Mucosa of descending colon (tissue), 3 donors: ENCODE data around the gene CLCF1. TPM values are rescaled to one million over a fixed set of nuclear protein-coding genes. Genes with fewer than 3 reads are reported as not detected.

Experiments
- ATAC-seq: fragments of 200-7000 bp; cut with Tn5 transposase; one replicate; pipeline ENCODE4 v1.9.1; 2020; ENCODE audit warnings: mild to moderate bottlenecking, moderate library complexity
- DNase-seq, 3 donors: peaks; one replicate each; pipeline ENCODE4 v3.0.0-alpha.2; 2020
- H3K36me3 ChIP-seq: fragments of 200-600 bp; one replicate; pipeline ENCODE4 v1.8.0; 2021; ENCODE audit warnings: low read depth, mild to moderate bottlenecking
- H3K4me1 ChIP-seq: fragments of 200-600 bp; one replicate; pipeline ENCODE4 v1.8.0; 2021; ENCODE audit warnings: low read depth, mild to moderate bottlenecking
- H3K4me3 ChIP-seq: fragments of 200-600 bp; one replicate; pipeline ENCODE4 v1.8.0; 2021; ENCODE audit warnings: mild to moderate bottlenecking
- H3K9me3 ChIP-seq: fragments of 200-600 bp; one replicate; pipeline ENCODE4 v1.8.0; 2021; ENCODE audit warnings: mild to moderate bottlenecking
- CTCF ChIP-seq: fragments of 200-600 bp; IDR thresholded peaks from one replicate; pipeline ENCODE4 v1.8.0; 2022; ENCODE audit warnings: antibody characterized with exemption, mild to moderate bottlenecking
- intact Hi-C, 2 donors: fragments of 100-400 bp; cut with DNase I in 1 of 2; cut with micrococcal nuclease in 1 of 2; formaldehyde crosslinking; loops; one replicate each; pipeline versions ENCODE4 v1.11.0 to v1.11.1; 2022; cut with DNase I, micrococcal nuclease
- total RNA-seq, 3 donors: library from RNA; stranded (reverse); fragmentation: NEBNext Ultra II Directional in 2 of 3; extraction: Animal tissue kit (Norgen Biotek cat#: 25700) in 2 of 3; gene quantifications; one replicate each; pipeline versions ENCODE4 v1.2.1 to v1.2.4, GENCODE V29; 2021 to 2023
- donor health status: DM: no; HTN: no; CAD: no; lungs with moderate emphysema.
- donor health status: DM: no; HTN: no; CAD: no.
- donor health status: DM: no; HTN: yes; CAD: no.

CLCF1 gene
- total RNA-seq, 3 donors from 2014 or later, result 2.2 to 3.0 (median 2.7) TPM

- Histone ChIP-seq H3K4me1 (peaks cover 7% of the 10 kb centered on the region), H3K4me3 (peak overlapping the region; percentile 74), H3K36me3 (no peaks in the 10 kb centered on the region), H3K9me3 (no peaks in the 10 kb centered on the region)
- peak in 2 of 3 donors; percentile 52 to 77 for DNase-seq
- TF ChIP-seq CTCF, result no peak
- peak; percentile 60 for ATAC-seq
- intact Hi-C loops, result loop anchor here in 1 of 2 donors (5.0 kb wide), 1 partner anchor 51 kb away; the partner anchor contains the start of gene GRK2
Measured at GRCh38 chr11:67317888-67318555, 55.4 kb downstream of the CLCF1 start.

- DNase-seq (peak; percentile 97 to 99 (median 98)), ATAC-seq (peak; percentile 88)
- peak overlapping the region; percentile 74 for H3K4me3 ChIP-seq
- H3K36me3 ChIP-seq, result no peaks in the 10 kb centered on the region
- intact Hi-C loops, result loop anchor here in 1 of 2 donors (5.0 kb wide), 1 partner anchor 50 kb away; the partner anchor contains the start of gene GRK2
- no peaks in the 10 kb centered on the region for H3K9me3 ChIP-seq
- peaks cover 11% of the 10 kb centered on the region for H3K4me1 ChIP-seq
- TF ChIP-seq CTCF, result peak; percentile 74
Measured at GRCh38 chr11:67317205-67317887, 56.1 kb downstream of the CLCF1 start.

- intact Hi-C loops, result loop anchor here in 1 of 2 donors (5.0 kb wide), 1 partner anchor 50 kb away; the partner anchor contains the start of gene GRK2
- ATAC-seq, result no peak
Measured at GRCh38 chr11:67316882-67317204, 56.6 kb downstream of the CLCF1 start.

GRCh38 chr11:67315325-67315909, 58.0 kb downstream of the CLCF1 start:
- no peaks in the 10 kb centered on the region for H3K36me3 ChIP-seq
- intact Hi-C loops, result loop anchor here in 1 of 2 donors (5.0 kb wide), 1 partner anchor 48 kb away; the partner anchor contains the start of gene GRK2
- ATAC-seq, result no peak
- no peak for TF ChIP-seq CTCF
- no peak overlapping the region for H3K4me3 ChIP-seq
- no peaks in the 10 kb centered on the region for H3K9me3 ChIP-seq
- H3K4me1 ChIP-seq, result peaks cover 11% of the 10 kb centered on the region
- no peak for DNase-seq

More at GRCh38 chr11:67316882-67317204, 56.6 kb downstream of the CLCF1 start:
- peaks cover 11% of the 10 kb centered on the region for H3K4me1 ChIP-seq
- DNase-seq, result no peak
- H3K36me3 ChIP-seq, result no peaks in the 10 kb centered on the region
- peak overlapping the region; percentile 74 for H3K4me3 ChIP-seq
- H3K9me3 ChIP-seq, result no peaks in the 10 kb centered on the region
- TF ChIP-seq CTCF, result no peak

- intact Hi-C loops, result no loop called here
- peaks cover 11% of the 10 kb centered on the region for H3K4me1 ChIP-seq
- H3K9me3 ChIP-seq, result no peaks in the 10 kb centered on the region
- DNase-seq (no peak), ATAC-seq (no peak)
- no peak overlapping the region for H3K4me3 ChIP-seq
- H3K36me3 ChIP-seq, result no peaks in the 10 kb centered on the region
- no peak for TF ChIP-seq CTCF
Measured at GRCh38 chr11:67314218-67314617, 59.2 kb downstream of the CLCF1 start.

Other genes with a start within 250 kb of the CLCF1 start
- gene GRK2, start 107.1 kb downstream of the CLCF1 start, total RNA-seq, result 100 to 1,000 TPM in 2 of 3 donors, 10 to 100 TPM in 1; 86.8 to 114 (median 106) TPM
- gene ANKRD13D, start 84.3 kb downstream of the CLCF1 start, total RNA-seq, result 10 to 100 TPM; 20.0 to 46.3 (median 26.7) TPM
- 10 to 100 TPM; 55.8 to 87.0 (median 57.6) TPM for gene SSH3, start 70.1 kb downstream of the CLCF1 start, total RNA-seq
- 100 to 1,000 TPM; 130 to 266 (median 201) TPM for gene POLD4, start 20.1 kb downstream of the CLCF1 start, total RNA-seq
- gene RAD9A, start 18.4 kb upstream of the CLCF1 start, total RNA-seq, result 10 to 100 TPM; 27.9 to 39.3 (median 29.1) TPM
- 100 to 1,000 TPM; 130 to 239 (median 209) TPM for gene PPP1CA, start 28.3 kb upstream of the CLCF1 start, total RNA-seq
- 1 to 10 TPM; 5.0 to 8.4 (median 5.3) TPM for gene TBC1D10C, start 30.5 kb upstream of the CLCF1 start, total RNA-seq
- gene CARNS1, start 42.1 kb upstream of the CLCF1 start, total RNA-seq, result under 1 TPM; 0.26 to 0.89 (median 0.70) TPM
- gene RPS6KB2, start 54.9 kb upstream of the CLCF1 start, total RNA-seq, result 10 to 100 TPM; 43.1 to 51.6 (median 45.4) TPM
- 10 to 100 TPM in 2 of 3 donors, 1 to 10 TPM in 1; 7.2 to 13.6 (median 10.0) TPM for gene PTPRCAP, start 64.1 kb upstream of the CLCF1 start, total RNA-seq
- 100 to 1,000 TPM; 133 to 240 (median 184) TPM for gene CORO1B, start 69.9 kb upstream of the CLCF1 start, total RNA-seq
- gene GPR152, start 79.1 kb upstream of the CLCF1 start, total RNA-seq, result not detected
- gene CABP4, start 81.8 kb upstream of the CLCF1 start, total RNA-seq, result 1 to 10 TPM in 2 of 3 donors, under 1 TPM in 1; 0.95 to 1.9 (median 1.2) TPM
- gene TMEM134, start 95.7 kb upstream of the CLCF1 start, total RNA-seq, result 10 to 100 TPM; 44.7 to 82.2 (median 60.9) TPM
- gene AIP, start 109.4 kb upstream of the CLCF1 start, total RNA-seq, result 10 to 100 TPM; 33.7 to 84.9 (median 52.2) TPM
- 100 to 1,000 TPM in 1 of 3 donors, 10 to 100 TPM in 2; 59.6 to 104 (median 83.7) TPM for gene PITPNM1, start 131.8 kb upstream of the CLCF1 start, total RNA-seq
- gene CDK2AP2, start 134.6 kb upstream of the CLCF1 start, total RNA-seq, result 10 to 100 TPM; 63.5 to 81.3 (median 79.3) TPM
- not detected for gene CABP2, start 149.8 kb upstream of the CLCF1 start, total RNA-seq
- 100 to 1,000 TPM; 284 to 441 (median 325) TPM for gene GSTP1, start 210.2 kb upstream of the CLCF1 start, total RNA-seq
- gene NDUFV1, start 233.3 kb upstream of the CLCF1 start, total RNA-seq, result 100 to 1,000 TPM; 248 to 349 (median 311) TPM